ENCODE measurements around the gene SULT2B1. TPM values are rescaled to one million over a fixed set of nuclear protein-coding genes. Genes with fewer than 3 reads are reported as not detected.
"Not testable (repeated sequence)": the region's sequence is repeated elsewhere in the genome, so short reads cannot be mapped to it uniquely, and the experiment has no call there.

Gene SULT2B1
- total RNA-seq, 4 donors from 2014 or later = 1.0 TPM; not detected in 3

GRCh38 chr19:48516536-48516935 is 35.4 kb upstream of the SULT2B1 start:
- no peaks in the 10 kb centered on the region for H3K9me3 ChIP-seq
- intact Hi-C loops (cut with DNase I) = no loop called here
- WGBS = 76% methylated on average over 8 of the region's 8 CpGs

GRCh38 chr19:48518207-48518606 is 33.8 kb upstream of the SULT2B1 start:
- WGBS = 72% methylated on average over 3 of the region's 3 CpGs
- no peaks in the 10 kb centered on the region for H3K36me3 ChIP-seq
- intact Hi-C loops (cut with DNase I) = no loop called here
- DNase-seq (ENCODE audit: extremely low spot score) = no peak
- H3K4me1 ChIP-seq = peaks cover 5 to 10% (median 8%) of the 10 kb centered on the region in 4 donors
- TF ChIP-seq, protein P1, sequence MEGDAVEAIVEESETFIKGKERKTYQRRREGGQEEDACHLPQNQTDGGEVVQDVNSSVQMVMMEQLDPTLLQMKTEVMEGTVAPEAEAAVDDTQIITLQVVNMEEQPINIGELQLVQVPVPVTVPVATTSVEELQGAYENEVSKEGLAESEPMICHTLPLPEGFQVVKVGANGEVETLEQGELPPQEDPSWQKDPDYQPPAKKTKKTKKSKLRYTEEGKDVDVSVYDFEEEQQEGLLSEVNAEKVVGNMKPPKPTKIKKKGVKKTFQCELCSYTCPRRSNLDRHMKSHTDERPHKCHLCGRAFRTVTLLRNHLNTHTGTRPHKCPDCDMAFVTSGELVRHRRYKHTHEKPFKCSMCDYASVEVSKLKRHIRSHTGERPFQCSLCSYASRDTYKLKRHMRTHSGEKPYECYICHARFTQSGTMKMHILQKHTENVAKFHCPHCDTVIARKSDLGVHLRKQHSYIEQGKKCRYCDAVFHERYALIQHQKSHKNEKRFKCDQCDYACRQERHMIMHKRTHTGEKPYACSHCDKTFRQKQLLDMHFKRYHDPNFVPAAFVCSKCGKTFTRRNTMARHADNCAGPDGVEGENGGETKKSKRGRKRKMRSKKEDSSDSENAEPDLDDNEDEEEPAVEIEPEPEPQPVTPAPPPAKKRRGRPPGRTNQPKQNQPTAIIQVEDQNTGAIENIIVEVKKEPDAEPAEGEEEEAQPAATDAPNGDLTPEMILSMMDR (IDR thresholded peaks at IDR 0.05) = no peak
- TF ChIP-seq EP300 (IDR thresholded peaks at IDR 0.05) (no peak), POLR2A (IDR thresholded peaks at IDR 0.05; ENCODE audit: low read depth) (no peak), POLR2AphosphoS5 (IDR thresholded peaks at IDR 0.05) (no peak)
- peaks cover 0 to 8% (median 6%) of the 10 kb centered on the region in 4 donors for H3K27me3 ChIP-seq
- H3K4me3 ChIP-seq = no peak overlapping the region
- no peak overlapping the region for H3K27ac ChIP-seq (replicated peaks in 1 of 4)
- no peaks in the 10 kb centered on the region for H3K9me3 ChIP-seq

More at GRCh38 chr19:48516536-48516935, 35.4 kb upstream of the SULT2B1 start:
- Histone ChIP-seq H3K27me3 (peaks cover 0 to 22% (median 20%) of the 10 kb centered on the region in 4 donors), H3K27ac (replicated peaks in 1 of 4) (no peak overlapping the region), H3K4me1 (peaks cover 5 to 21% (median 10%) of the 10 kb centered on the region in 4 donors), H3K36me3 (no peaks in the 10 kb centered on the region), H3K4me3 (no peak overlapping the region)
- no peak for TF ChIP-seq EP300 (IDR thresholded peaks at IDR 0.05)
- TF ChIP-seq POLR2AphosphoS5 (IDR thresholded peaks at IDR 0.05) = no peak
- no peak for TF ChIP-seq POLR2A (IDR thresholded peaks at IDR 0.05; ENCODE audit: low read depth)
- TF ChIP-seq, protein P1 (IDR thresholded peaks at IDR 0.05) = no peak
- no peak for DNase-seq (ENCODE audit: extremely low spot score)

- H3K27me3 ChIP-seq; H3K27ac ChIP-seq (replicated peaks in 1 of 4); H3K36me3 ChIP-seq; DNase-seq (ENCODE audit: extremely low spot score); H3K4me1 ChIP-seq; H3K4me3 ChIP-seq; intact Hi-C loops (cut with DNase I); H3K9me3 ChIP-seq: not testable (repeated sequence)
- WGBS = 88% methylated on average over 1 of the region's 4 CpGs
These were observed 32.5 kb upstream of the SULT2B1 start for GRCh38 chr19:48519426-48519825.

DNA sequence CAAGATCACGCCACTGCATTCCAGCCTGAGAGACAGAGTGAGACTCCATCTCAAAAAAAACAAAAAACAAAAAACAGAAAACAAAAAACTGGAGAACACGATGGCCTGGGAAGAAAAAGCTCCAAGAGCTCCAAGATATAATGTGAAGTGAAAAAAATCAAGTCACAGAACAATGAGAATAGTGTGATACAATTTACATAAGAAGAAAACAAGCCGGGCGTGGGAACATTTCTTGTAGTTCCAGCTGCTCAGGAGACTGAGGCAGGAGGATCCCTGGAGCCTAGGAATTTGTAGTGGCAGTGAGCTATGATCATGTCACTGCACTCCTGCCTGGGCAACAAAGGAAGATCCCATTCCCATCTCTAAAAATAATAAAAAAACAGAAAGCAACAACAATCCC is 31.8 kb upstream of the SULT2B1 start:
- no peak for DNase-seq (ENCODE audit: extremely low spot score)
- H3K4me3 ChIP-seq = no peak overlapping the region
- TF ChIP-seq, protein P1 (IDR thresholded peaks at IDR 0.05) = no peak
- no peak for TF ChIP-seq POLR2A (IDR thresholded peaks at IDR 0.05; ENCODE audit: low read depth)
- no peak for TF ChIP-seq EP300 (IDR thresholded peaks at IDR 0.05)
- TF ChIP-seq POLR2AphosphoS5 (IDR thresholded peaks at IDR 0.05) = no peak
- H3K9me3 ChIP-seq = peaks cover 0 to 10% (median 8%) of the 10 kb centered on the region in 4 donors
- no peak overlapping the region for H3K27ac ChIP-seq (replicated peaks in 1 of 4)
- H3K4me1 ChIP-seq = no peaks in the 10 kb centered on the region
- WGBS = 81% methylated on average over 4 of the region's 4 CpGs
- no peaks in the 10 kb centered on the region for H3K36me3 ChIP-seq
- intact Hi-C loops (cut with DNase I) = no loop called here
- no peaks in the 10 kb centered on the region for H3K27me3 ChIP-seq

DNA sequence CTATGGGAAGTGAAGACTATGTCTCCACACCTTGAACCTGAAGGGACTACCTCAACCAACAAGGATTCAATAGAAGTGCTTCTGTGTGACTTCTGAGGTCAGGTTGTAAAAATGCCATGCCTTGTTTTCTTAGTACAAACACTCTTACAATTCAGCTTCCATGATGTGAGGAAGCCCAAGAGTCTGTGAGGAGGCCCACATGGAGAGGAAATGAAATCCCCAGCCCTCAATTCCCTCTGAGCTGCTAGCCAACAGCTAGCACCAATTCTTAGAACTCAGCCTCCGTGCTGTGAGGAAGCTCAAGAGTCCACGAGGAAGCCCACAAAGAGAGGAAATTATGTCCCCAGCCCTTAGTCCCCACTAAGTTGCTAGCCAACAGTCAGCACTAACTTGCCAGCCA is 27.8 kb upstream of the SULT2B1 start:
- intact Hi-C loops (cut with DNase I) = no loop called here
- no peak for TF ChIP-seq POLR2A (IDR thresholded peaks at IDR 0.05; ENCODE audit: low read depth)
- TF ChIP-seq, protein P1 (IDR thresholded peaks at IDR 0.05) = no peak
- TF ChIP-seq EP300 (IDR thresholded peaks at IDR 0.05) = no peak
- no peak for TF ChIP-seq POLR2AphosphoS5 (IDR thresholded peaks at IDR 0.05)
- H3K9me3 ChIP-seq = peaks cover 0 to 43% (median 39%) of the 10 kb centered on the region in 4 donors

More for the DNA sequence above, 27.8 kb upstream of the SULT2B1 start:
- Histone ChIP-seq H3K27ac (replicated peaks in 1 of 4) (no peak overlapping the region), H3K27me3 (no peaks in the 10 kb centered on the region), H3K4me1 (no peaks in the 10 kb centered on the region), H3K4me3 (no peak overlapping the region), H3K36me3 (no peaks in the 10 kb centered on the region)
- WGBS = 82% methylated on average over 2 of the region's 2 CpGs
- DNase-seq (ENCODE audit: extremely low spot score) = no peak

All from esophagus muscularis mucosa (tissue), 4 donors.